GM12878 (cell line): Measurements from ENCODE around the gene NUFIP1. TPM values are rescaled to one million over a fixed set of nuclear protein-coding genes. Genes with fewer than 3 reads are reported as not detected.

Source experiments
- ATAC-seq: fragments of 200-7000 bp; cut with Tn5 transposase; 3 replicates; pipeline ENCODE4 v1.9.1; 2020; ENCODE audit warnings: mild to moderate bottlenecking, moderate library complexity
- BruUV-seq: library from RNA; stranded (reverse); fragments of 400-500 nt; replicated peaks from 2 replicates; lab custom pipeline; 2021; lab: Mats Ljungman, UMichigan
- CTCF ChIA-PET: fragments of 300-600 bp; sonication (Branson Sonifier 250); formaldehyde crosslinking; extraction: SDS; loops from one replicate; lab custom pipeline; 2021; ENCODE audit warnings: inconsistent platforms; lab: Yijun Ruan, JAX
- POLR2A ChIA-PET: fragments of 350-600 bp; formaldehyde crosslinking; extraction: SDS; loops from one replicate; lab custom pipeline; 2021; ENCODE audit warnings: inconsistent platforms; lab: Charles Lee
- RAD21 ChIA-PET: fragments of 300-600 bp; sonication (Branson Sonifier 250); formaldehyde crosslinking; loops from one replicate; lab custom pipeline; 2023; ENCODE audit warnings: antibody characterized with exemption; ENCODE audit not compliant: unreplicated experiment; lab: Charles Lee
- SMC1A ChIA-PET: fragments of 300-600 bp; sonication (Branson Sonifier 250); formaldehyde crosslinking; loops from one replicate; lab custom pipeline; 2023; ENCODE audit not compliant: unreplicated experiment, uncharacterized antibody; lab: Charles Lee
- DNase-seq: peaks from one replicate; pipeline ENCODE4 v3.0.0-alpha.2; 2011; ENCODE audit warnings: low read depth, low spot score
- FAIRE-seq: peaks from 3 replicates; lab custom pipeline; 2011; peaks lifted over from hg19 to GRCh38; lab: Jason Lieb, UNC
- H2AFZ ChIP-seq: 2 replicates; pipeline ENCODE4 v1.6.0; 2011; ENCODE audit warnings: low read depth, low read length, control low read depth; ENCODE audit not compliant: control insufficient read depth
- H3K27ac ChIP-seq: 2 replicates; pipeline ENCODE4 v1.5.1; 2011; ENCODE audit warnings: control low read depth; ENCODE audit not compliant: control insufficient read depth, insufficient read depth
- H3K27me3 ChIP-seq, 2 experiments: replicated peaks in 1 of 2; 2 replicates each; pipeline versions ENCODE4 v1.6.0 to v1.6.1; 2011; ENCODE audit warnings: low read length in 1 of 2; ENCODE audit not compliant: control insufficient read depth in 2 of 2, insufficient read depth in 2 of 2
- H3K36me3 ChIP-seq, 2 experiments: 2 replicates each; pipeline ENCODE4 v1.5.1; 2011; ENCODE audit warnings: low read length in 1 of 2; ENCODE audit not compliant: control insufficient read depth in 2 of 2, insufficient read depth in 2 of 2
- H3K4me1 ChIP-seq: 2 replicates; pipeline ENCODE4 v1.6.1; 2011; ENCODE audit warnings: mild to moderate bottlenecking, low read length, moderate library complexity, mixed read lengths; ENCODE audit not compliant: control insufficient read depth, insufficient read depth
- H3K4me2 ChIP-seq: 2 replicates; pipeline ENCODE4 v1.6.0; 2011; ENCODE audit warnings: control low read depth; ENCODE audit not compliant: control insufficient read depth, insufficient read depth
- H3K4me3 ChIP-seq: fragments of 200-600 bp; sonication (generic); 2 replicates; pipeline ENCODE4 v1.5.1; 2016
- H3K79me2 ChIP-seq: 2 replicates; pipeline ENCODE4 v1.6.0; 2011; ENCODE audit warnings: low read length; ENCODE audit not compliant: control insufficient read depth, insufficient read depth
- H3K9ac ChIP-seq: 2 replicates; pipeline ENCODE4 v1.8.0; 2011; ENCODE audit warnings: low read length, control low read depth, mixed read lengths; ENCODE audit not compliant: control insufficient read depth, insufficient read depth
- H3K9me3 ChIP-seq: replicated peaks from 3 replicates; pipeline ENCODE4 v1.5.1; 2011; ENCODE audit warnings: mild to moderate bottlenecking, low read length; ENCODE audit not compliant: control insufficient read depth, insufficient read depth
- H4K20me1 ChIP-seq: 2 replicates; pipeline ENCODE4 v1.6.0; 2011; ENCODE audit not compliant: control insufficient read depth, insufficient read depth
- BMI1 ChIP-seq: fragments of 450-650 bp; IDR thresholded peaks from 2 replicates; pipeline ENCODE4 v1.6.1; 2016; ENCODE audit warnings: mild to moderate bottlenecking, moderate library complexity, borderline replicate concordance
- CBFB ChIP-seq: IDR thresholded peaks from 2 replicates; pipeline ENCODE4 v1.6.1; 2016; ENCODE audit warnings: antibody characterized with exemption, low read depth
- EP300 ChIP-seq, 2 experiments: fragments of 150-350 bp in 1 of 2; IDR thresholded peaks; 2 replicates each; pipeline ENCODE4 v1.6.1; 2011 to 2012; ENCODE audit warnings: low read depth in 2 of 2, low read length in 2 of 2, borderline replicate concordance in 1 of 2, improper control_type of control experiment in 1 of 2, inconsistent platforms in 1 of 2; ENCODE audit not compliant: control insufficient read depth in 1 of 2
- HDAC6 ChIP-seq: fragments of 200-600 bp; sonication (generic); IDR thresholded peaks from one replicate; pipeline ENCODE4 v1.8.0; 2017; ENCODE audit warnings: antibody characterized with exemption; ENCODE audit not compliant: unreplicated experiment
- JUND ChIP-seq: IDR thresholded peaks from 2 replicates; pipeline ENCODE4 v1.6.1; 2012; ENCODE audit warnings: low read depth, mild to moderate bottlenecking, low read length, improper control_type of control experiment, moderate library complexity
- NBN ChIP-seq: fragments of 450-650 bp; IDR thresholded peaks from 2 replicates; pipeline ENCODE4 v1.6.1; 2016
- NR2C2 ChIP-seq: IDR thresholded peaks from 2 replicates; pipeline ENCODE4 v1.6.1; 2011; ENCODE audit warnings: borderline replicate concordance, low read depth; ENCODE audit not compliant: control insufficient read depth, insufficient read length
- SIN3A ChIP-seq: IDR thresholded peaks from 2 replicates; pipeline ENCODE4 v1.6.1; 2012; ENCODE audit warnings: low read depth, low read length, improper control_type of control experiment
- SMC3 ChIP-seq: IDR thresholded peaks from 2 replicates; pipeline ENCODE4 v1.6.1; 2011; ENCODE audit warnings: low read length, improper control_type of control experiment, borderline replicate concordance
- SREBF2 ChIP-seq: IDR thresholded peaks from 2 replicates; pipeline ENCODE4 v1.6.1; 2012; ENCODE audit warnings: mild to moderate bottlenecking, low read length
- SRF ChIP-seq, 2 experiments: IDR thresholded peaks; 2 replicates each; pipeline ENCODE4 v1.6.1; 2011; ENCODE audit warnings: low read depth in 2 of 2, low read length in 2 of 2, mild to moderate bottlenecking in 1 of 2, moderate library complexity in 1 of 2
- WRNIP1 ChIP-seq: IDR thresholded peaks from 2 replicates; pipeline ENCODE4 v1.6.1; 2011; ENCODE audit warnings: low read depth, low read length, improper control_type of control experiment, borderline replicate concordance
- ZSCAN29 ChIP-seq: fragments of 450-650 bp; IDR thresholded peaks from 2 replicates; pipeline ENCODE4 v1.6.1; 2017; ENCODE audit warnings: mild to moderate bottlenecking, moderate library complexity
- WGBS: methylation state at CpG from one replicate; pipeline ENCODE4 v1.1.6; 2016; ENCODE audit warnings: low lambda C conversion rate; ENCODE audit not compliant: insufficient replicate concordance, insufficient coverage; ENCODE audit errors: missing lambda C conversion rate; 5-methylcytosine and 5-hydroxymethylcytosine counted together
- in situ Hi-C: fragments of 300-500 bp; cut with MboI; formaldehyde crosslinking; loops from 9 replicates; pipeline ENCODE4 v1.14.3; 2018; ENCODE audit warnings: mixed read lengths
- intact Hi-C: fragments of 100-400 bp; cut with micrococcal nuclease; formaldehyde crosslinking; loops from one replicate; pipeline ENCODE4 v1.14.2; 2022; ENCODE audit not compliant: unreplicated experiment
- polyA plus RNA-seq, 11 experiments: library from polyadenylated mRNA; depleted of rRNA in 4 of 11; unstranded in 6 of 11; stranded (reverse) in 5 of 11; fragments of >200 nt; fragmentation: Nextera tagmentation in 4 of 11; fragmentation: Illumina TruSeq in 1 of 11; extraction: Ambion mirVana in 4 of 11; extraction: Trizol in 1 of 11; gene quantifications; 1 replicate in 1 of 11; 2 replicates in 10 of 11; pipeline versions ENCODE4 v1.2.1 to v1.2.3, GENCODE V29; 2011 to 2016; ENCODE audit warnings: inconsistent platforms in 2 of 11, missing spikeins in 2 of 11, low read depth in 1 of 11
- total RNA-seq, 4 experiments: library from RNA; depleted of rRNA in 3 of 4; stranded (reverse); fragments of >200 nt in 3 of 4; fragmentation: Illumina TruSeq in 1 of 4; extraction: Trizol in 1 of 4; gene quantifications; 2 replicates each; pipeline versions ENCODE4 v1.2.1 to v1.2.3, GENCODE V29; 2013 to 2021
- TF ChIP-seq, protein P1 (sequence below): fragments of 450-650 bp; IDR thresholded peaks from 2 replicates; pipeline ENCODE4 v1.6.1; 2017; ENCODE audit warnings: mild to moderate bottlenecking
- TF ChIP-seq, protein P2 (sequence below): fragments of 450-650 bp; IDR thresholded peaks from 2 replicates; pipeline ENCODE4 v1.6.1; 2017; ENCODE audit warnings: mild to moderate bottlenecking, moderate library complexity
- TF ChIP-seq, protein P3 (sequence below): IDR thresholded peaks from 2 replicates; pipeline ENCODE4 v1.6.1; 2012; ENCODE audit warnings: low read depth, low read length, improper control_type of control experiment
- TF ChIP-seq, protein P4 (sequence below): fragments of 450-650 bp; IDR thresholded peaks from 2 replicates; pipeline ENCODE4 v1.6.1; 2016; ENCODE audit warnings: mild to moderate bottlenecking

Gene NUFIP1
- total and polyA plus RNA-seq, 10 of the 15 experiments (the other 5 are each of a cell fraction or from before 2014, with no cell fraction given), result 2.5 to 11.2 (median 7.0) TPM

DNA sequence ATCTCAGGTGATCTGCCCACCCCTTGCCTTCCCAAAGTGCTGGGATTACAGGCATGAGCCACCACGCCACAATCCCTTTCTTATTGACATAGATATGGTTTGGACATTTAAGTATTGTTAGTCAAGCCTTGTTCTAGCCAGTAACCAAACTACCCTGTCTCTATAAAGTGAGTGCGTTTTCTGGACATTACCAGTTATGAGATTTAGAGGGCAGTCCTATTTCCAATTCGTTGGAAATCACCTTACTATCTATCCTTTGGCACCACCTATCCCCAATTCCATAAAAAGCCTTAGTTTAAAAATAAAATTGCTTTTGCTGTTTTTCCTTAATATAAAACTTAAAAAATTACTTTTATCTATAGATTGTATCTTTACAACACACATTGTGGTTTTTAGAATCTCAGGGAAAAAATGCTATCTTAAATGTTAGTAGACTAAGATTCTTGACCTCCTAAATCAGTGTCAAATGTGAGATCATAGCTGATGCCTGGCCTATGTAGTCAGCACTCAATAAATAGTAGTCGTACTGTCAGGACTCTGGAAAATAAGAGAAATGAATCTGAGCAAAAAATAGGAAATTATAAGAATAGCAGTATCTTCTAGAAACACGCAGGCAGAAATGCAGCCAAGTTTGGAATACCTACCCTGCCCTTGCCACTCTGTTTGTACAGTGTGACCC is 57.0 kb downstream of the NUFIP1 start:
- no peaks in the 10 kb centered on the region for H4K20me1 ChIP-seq
- H3K4me2 ChIP-seq, result no peak overlapping the region
- ChIA-PET RAD21 (no interaction called here), CTCF (no interaction called here)
- BruUV-seq, result no TSS peak
- DNase-seq (no peak), FAIRE-seq (no peak), ATAC-seq (no peak)
- no peaks in the 10 kb centered on the region for H3K79me2 ChIP-seq
- H3K9ac ChIP-seq, result no peak overlapping the region
- no peaks in the 10 kb centered on the region for H3K27me3 ChIP-seq
- H3K36me3 ChIP-seq, result no peaks in the 10 kb centered on the region
- H3K4me3 ChIP-seq, result no peak overlapping the region
- 31% methylated on average over 5 of the region's 5 CpGs for WGBS
- intact Hi-C loops (no loop called here), in situ Hi-C loops (loop anchor here (10.0 kb wide), 1 partner anchor 62 kb away; no protein-coding TSS in a partner anchor)
- H3K9me3 ChIP-seq, result no peaks in the 10 kb centered on the region
- no peaks in the 10 kb centered on the region for H3K4me1 ChIP-seq
- TF ChIP-seq BMI1, result no peak
- TF ChIP-seq, protein P1, sequence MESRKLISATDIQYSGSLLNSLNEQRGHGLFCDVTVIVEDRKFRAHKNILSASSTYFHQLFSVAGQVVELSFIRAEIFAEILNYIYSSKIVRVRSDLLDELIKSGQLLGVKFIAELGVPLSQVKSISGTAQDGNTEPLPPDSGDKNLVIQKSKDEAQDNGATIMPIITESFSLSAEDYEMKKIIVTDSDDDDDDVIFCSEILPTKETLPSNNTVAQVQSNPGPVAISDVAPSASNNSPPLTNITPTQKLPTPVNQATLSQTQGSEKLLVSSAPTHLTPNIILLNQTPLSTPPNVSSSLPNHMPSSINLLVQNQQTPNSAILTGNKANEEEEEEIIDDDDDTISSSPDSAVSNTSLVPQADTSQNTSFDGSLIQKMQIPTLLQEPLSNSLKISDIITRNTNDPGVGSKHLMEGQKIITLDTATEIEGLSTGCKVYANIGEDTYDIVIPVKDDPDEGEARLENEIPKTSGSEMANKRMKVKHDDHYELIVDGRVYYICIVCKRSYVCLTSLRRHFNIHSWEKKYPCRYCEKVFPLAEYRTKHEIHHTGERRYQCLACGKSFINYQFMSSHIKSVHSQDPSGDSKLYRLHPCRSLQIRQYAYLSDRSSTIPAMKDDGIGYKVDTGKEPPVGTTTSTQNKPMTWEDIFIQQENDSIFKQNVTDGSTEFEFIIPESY, result no peak
- no peak for TF ChIP-seq SREBF2
- no peak for TF ChIP-seq JUND
- no peak for TF ChIP-seq SRF (IDR thresholded peaks at IDR 0.05; ENCODE audit: low read depth in 2 of 2, low read length in 2 of 2)
- no peak for TF ChIP-seq ZSCAN29
- TF ChIP-seq NBN, result no peak
- TF ChIP-seq, protein P2, sequence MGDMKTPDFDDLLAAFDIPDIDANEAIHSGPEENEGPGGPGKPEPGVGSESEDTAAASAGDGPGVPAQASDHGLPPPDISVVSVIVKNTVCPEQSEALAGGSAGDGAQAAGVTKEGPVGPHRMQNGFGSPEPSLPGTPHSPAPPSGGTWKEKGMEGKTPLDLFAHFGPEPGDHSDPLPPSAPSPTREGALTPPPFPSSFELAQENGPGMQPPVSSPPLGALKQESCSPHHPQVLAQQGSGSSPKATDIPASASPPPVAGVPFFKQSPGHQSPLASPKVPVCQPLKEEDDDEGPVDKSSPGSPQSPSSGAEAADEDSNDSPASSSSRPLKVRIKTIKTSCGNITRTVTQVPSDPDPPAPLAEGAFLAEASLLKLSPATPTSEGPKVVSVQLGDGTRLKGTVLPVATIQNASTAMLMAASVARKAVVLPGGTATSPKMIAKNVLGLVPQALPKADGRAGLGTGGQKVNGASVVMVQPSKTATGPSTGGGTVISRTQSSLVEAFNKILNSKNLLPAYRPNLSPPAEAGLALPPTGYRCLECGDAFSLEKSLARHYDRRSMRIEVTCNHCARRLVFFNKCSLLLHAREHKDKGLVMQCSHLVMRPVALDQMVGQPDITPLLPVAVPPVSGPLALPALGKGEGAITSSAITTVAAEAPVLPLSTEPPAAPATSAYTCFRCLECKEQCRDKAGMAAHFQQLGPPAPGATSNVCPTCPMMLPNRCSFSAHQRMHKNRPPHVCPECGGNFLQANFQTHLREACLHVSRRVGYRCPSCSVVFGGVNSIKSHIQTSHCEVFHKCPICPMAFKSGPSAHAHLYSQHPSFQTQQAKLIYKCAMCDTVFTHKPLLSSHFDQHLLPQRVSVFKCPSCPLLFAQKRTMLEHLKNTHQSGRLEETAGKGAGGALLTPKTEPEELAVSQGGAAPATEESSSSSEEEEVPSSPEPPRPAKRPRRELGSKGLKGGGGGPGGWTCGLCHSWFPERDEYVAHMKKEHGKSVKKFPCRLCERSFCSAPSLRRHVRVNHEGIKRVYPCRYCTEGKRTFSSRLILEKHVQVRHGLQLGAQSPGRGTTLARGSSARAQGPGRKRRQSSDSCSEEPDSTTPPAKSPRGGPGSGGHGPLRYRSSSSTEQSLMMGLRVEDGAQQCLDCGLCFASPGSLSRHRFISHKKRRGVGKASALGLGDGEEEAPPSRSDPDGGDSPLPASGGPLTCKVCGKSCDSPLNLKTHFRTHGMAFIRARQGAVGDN, result no peak
- no peak for TF ChIP-seq WRNIP1
- no peak for TF ChIP-seq SMC3
- no peak for TF ChIP-seq HDAC6
- TF ChIP-seq, protein P3, sequence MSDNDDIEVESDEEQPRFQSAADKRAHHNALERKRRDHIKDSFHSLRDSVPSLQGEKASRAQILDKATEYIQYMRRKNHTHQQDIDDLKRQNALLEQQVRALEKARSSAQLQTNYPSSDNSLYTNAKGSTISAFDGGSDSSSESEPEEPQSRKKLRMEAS, result no peak
- TF ChIP-seq, protein P4, sequence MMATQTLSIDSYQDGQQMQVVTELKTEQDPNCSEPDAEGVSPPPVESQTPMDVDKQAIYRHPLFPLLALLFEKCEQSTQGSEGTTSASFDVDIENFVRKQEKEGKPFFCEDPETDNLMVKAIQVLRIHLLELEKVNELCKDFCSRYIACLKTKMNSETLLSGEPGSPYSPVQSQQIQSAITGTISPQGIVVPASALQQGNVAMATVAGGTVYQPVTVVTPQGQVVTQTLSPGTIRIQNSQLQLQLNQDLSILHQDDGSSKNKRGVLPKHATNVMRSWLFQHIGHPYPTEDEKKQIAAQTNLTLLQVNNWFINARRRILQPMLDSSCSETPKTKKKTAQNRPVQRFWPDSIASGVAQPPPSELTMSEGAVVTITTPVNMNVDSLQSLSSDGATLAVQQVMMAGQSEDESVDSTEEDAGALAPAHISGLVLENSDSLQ, result no peak
- no peak for TF ChIP-seq SIN3A
- TF ChIP-seq NR2C2, result no peak
- no peak for TF ChIP-seq EP300 (IDR thresholded peaks at IDR 0.05; ENCODE audit: borderline replicate concordance in 1 of 2, control insufficient read depth in 1 of 2, low read depth in 2 of 2, low read length in 2 of 2)
- no peak for TF ChIP-seq CBFB
- TF ChIP-seq, all 136 proteins: peak for 0
- POLR2A ChIA-PET, result no interaction called here
- no peak overlapping the region for H2AFZ ChIP-seq
- H3K27ac ChIP-seq, result no peak overlapping the region
- SMC1A ChIA-PET, result no interaction called here
